Panc1 (cell line): ENCODE results near the gene CHMP2B. TPM values are rescaled to one million over a fixed set of nuclear protein-coding genes. Genes with fewer than 3 reads are reported as not detected.

Experiments used
- ATAC-seq: fragments of 200-7000 bp; cut with Tn5 transposase; 2 replicates; pipeline ENCODE4 v1.9.1; 2020; ENCODE audit warnings: mild to moderate bottlenecking, moderate library complexity
- BruUV-seq: library from RNA; stranded (reverse); fragments of 400-500 nt; replicated peaks from 2 replicates; lab custom pipeline; 2021; lab: Mats Ljungman, UMichigan
- CTCF ChIA-PET: fragments of 300-600 bp; sonication (Branson Sonifier 250); formaldehyde crosslinking; loops from one replicate; lab custom pipeline; 2022; ENCODE audit warnings: antibody characterized with exemption; lab: Charles Lee
- POLR2A ChIA-PET: fragments of 300-600 bp; sonication (Branson Sonifier 250); formaldehyde crosslinking; loops from one replicate; lab custom pipeline; 2022; ENCODE audit warnings: antibody characterized with exemption; lab: Charles Lee
- DNase-seq: peaks from one replicate; pipeline ENCODE4 v3.0.0-alpha.2; 2010; ENCODE audit warnings: low read depth, low spot score
- H3K27ac ChIP-seq: 2 replicates; pipeline ENCODE4 v1.5.1; 2011; ENCODE audit warnings: mild to moderate bottlenecking, low read length, inconsistent platforms
- H3K27me3 ChIP-seq: fragments of 200-500 bp; sonication (Bioruptor generic); 2 replicates; pipeline ENCODE4 v1.6.0; 2014; ENCODE audit warnings: low read length, inconsistent platforms; ENCODE audit not compliant: control insufficient read depth, insufficient read depth
- H3K36me3 ChIP-seq: fragments of 200-500 bp; sonication (Bioruptor generic); 2 replicates; pipeline ENCODE4 v1.5.1; 2014; ENCODE audit warnings: inconsistent platforms, mild to moderate bottlenecking, low read length, moderate library complexity; ENCODE audit not compliant: control insufficient read depth, insufficient read depth
- H3K4me1 ChIP-seq: 2 replicates; pipeline ENCODE4 v1.5.1; 2011; ENCODE audit warnings: inconsistent platforms, mild to moderate bottlenecking, low read length, moderate library complexity; ENCODE audit not compliant: control insufficient read depth, insufficient read depth
- H3K4me3 ChIP-seq, 2 experiments: 2 replicates each; pipeline ENCODE4 v1.5.1; 2011 to 2012; ENCODE audit warnings: low read depth in 2 of 2, low read length in 2 of 2, mild to moderate bottlenecking in 2 of 2, inconsistent platforms in 1 of 2, moderate library complexity in 1 of 2
- H3K9me3 ChIP-seq: fragments of 200-500 bp; sonication (Bioruptor generic); 2 replicates; pipeline ENCODE4 v1.5.1; 2014; ENCODE audit warnings: low read depth, mild to moderate bottlenecking, inconsistent platforms, low read length, moderate library complexity; ENCODE audit not compliant: control insufficient read depth, insufficient read depth
- POLR2AphosphoS5 ChIP-seq: IDR thresholded peaks from 2 replicates; pipeline ENCODE4 v1.6.1; 2012; ENCODE audit warnings: mild to moderate bottlenecking, low read depth, low read length, moderate library complexity
- SIN3A ChIP-seq: IDR thresholded peaks from 2 replicates; pipeline ENCODE4 v1.6.1; 2012; ENCODE audit warnings: low read depth, mild to moderate bottlenecking, low read length, moderate library complexity, borderline replicate concordance; ENCODE audit not compliant: insufficient read depth
- TCF7L2 ChIP-seq: IDR thresholded peaks from 2 replicates; pipeline ENCODE4 v1.6.1; 2011; ENCODE audit warnings: mild to moderate bottlenecking, low read depth, low read length, inconsistent platforms
- in situ Hi-C: cut with HindIII; loops from 2 replicates; pipeline ENCODE4 v1.10.0; 2016; ENCODE audit warnings: low sequenced_read_pairs, low pct_unique_long_range_greater_than_20kb
- intact Hi-C: fragments of 100-400 bp; cut with micrococcal nuclease; formaldehyde crosslinking; loops from one replicate; pipeline ENCODE4 v1.10.0; 2022; ENCODE audit not compliant: unreplicated experiment
- total RNA-seq: library from RNA; stranded (reverse); gene quantifications from one replicate; pipeline ENCODE4 v1.2.1, GENCODE V29; 2021; ENCODE audit not compliant: unreplicated experiment
- TF ChIP-seq, protein P1 (sequence below), 2 experiments: IDR thresholded peaks; 2 replicates each; pipeline ENCODE4 v1.6.1; 2011 to 2012; ENCODE audit warnings: low read depth in 2 of 2, control low read depth in 1 of 2, low read length in 1 of 2, mild to moderate bottlenecking in 1 of 2, moderate library complexity in 1 of 2; ENCODE audit not compliant: insufficient read depth in 1 of 2
- TF ChIP-seq, protein P2 (sequence below): fragments of 450-650 bp; IDR thresholded peaks from 2 replicates; pipeline ENCODE4 v1.5.1; 2017; ENCODE audit warnings: mild to moderate bottlenecking

The CHMP2B gene
- total RNA-seq, 1 experiment from 2014 or later: 32.7 TPM

DNA sequence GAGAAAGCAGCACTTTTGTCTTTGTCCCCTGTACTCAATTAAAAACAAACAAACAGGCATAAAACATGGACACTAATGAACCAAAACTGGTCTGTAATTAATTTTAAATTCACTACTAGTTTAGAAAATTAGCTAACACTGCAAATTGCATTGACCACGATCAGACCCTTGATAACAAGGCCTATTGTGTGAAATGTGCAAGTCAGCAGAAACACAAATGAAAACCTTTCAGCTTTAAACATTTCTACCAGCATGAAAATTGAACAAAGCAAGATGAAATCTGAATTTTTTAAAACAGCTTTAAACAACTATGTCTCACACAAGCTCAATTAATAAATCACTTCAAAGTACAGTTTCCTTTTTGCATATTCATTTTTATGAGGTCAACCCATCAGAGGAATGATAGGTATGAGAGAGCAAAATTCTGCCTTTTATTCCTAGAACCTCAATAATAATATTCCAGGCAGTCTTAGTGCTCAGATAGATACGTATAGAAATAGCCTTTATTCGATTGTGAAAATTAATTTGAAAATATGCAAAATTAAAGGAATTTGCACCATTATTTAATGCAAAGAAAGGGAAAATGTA is 27.0 kb upstream of the CHMP2B start:
- ATAC-seq: no peak
- POLR2A ChIA-PET: no interaction called here
- H3K9me3 ChIP-seq: no peaks in the 10 kb centered on the region
- H3K27me3 ChIP-seq: no peaks in the 10 kb centered on the region
- in situ Hi-C loops: no loop called here
- no peaks in the 10 kb centered on the region for H3K4me1 ChIP-seq
- CTCF ChIA-PET: no interaction called here
- no peak overlapping the region for H3K4me3 ChIP-seq
- no peak for DNase-seq
- no peaks in the 10 kb centered on the region for H3K36me3 ChIP-seq
- TF ChIP-seq, protein P1, sequence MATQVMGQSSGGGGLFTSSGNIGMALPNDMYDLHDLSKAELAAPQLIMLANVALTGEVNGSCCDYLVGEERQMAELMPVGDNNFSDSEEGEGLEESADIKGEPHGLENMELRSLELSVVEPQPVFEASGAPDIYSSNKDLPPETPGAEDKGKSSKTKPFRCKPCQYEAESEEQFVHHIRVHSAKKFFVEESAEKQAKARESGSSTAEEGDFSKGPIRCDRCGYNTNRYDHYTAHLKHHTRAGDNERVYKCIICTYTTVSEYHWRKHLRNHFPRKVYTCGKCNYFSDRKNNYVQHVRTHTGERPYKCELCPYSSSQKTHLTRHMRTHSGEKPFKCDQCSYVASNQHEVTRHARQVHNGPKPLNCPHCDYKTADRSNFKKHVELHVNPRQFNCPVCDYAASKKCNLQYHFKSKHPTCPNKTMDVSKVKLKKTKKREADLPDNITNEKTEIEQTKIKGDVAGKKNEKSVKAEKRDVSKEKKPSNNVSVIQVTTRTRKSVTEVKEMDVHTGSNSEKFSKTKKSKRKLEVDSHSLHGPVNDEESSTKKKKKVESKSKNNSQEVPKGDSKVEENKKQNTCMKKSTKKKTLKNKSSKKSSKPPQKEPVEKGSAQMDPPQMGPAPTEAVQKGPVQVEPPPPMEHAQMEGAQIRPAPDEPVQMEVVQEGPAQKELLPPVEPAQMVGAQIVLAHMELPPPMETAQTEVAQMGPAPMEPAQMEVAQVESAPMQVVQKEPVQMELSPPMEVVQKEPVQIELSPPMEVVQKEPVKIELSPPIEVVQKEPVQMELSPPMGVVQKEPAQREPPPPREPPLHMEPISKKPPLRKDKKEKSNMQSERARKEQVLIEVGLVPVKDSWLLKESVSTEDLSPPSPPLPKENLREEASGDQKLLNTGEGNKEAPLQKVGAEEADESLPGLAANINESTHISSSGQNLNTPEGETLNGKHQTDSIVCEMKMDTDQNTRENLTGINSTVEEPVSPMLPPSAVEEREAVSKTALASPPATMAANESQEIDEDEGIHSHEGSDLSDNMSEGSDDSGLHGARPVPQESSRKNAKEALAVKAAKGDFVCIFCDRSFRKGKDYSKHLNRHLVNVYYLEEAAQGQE (IDR thresholded peaks at IDR 0.05; ENCODE audit: insufficient read depth in 1 of 2, low read depth in 2 of 2, low read length in 1 of 2): no peak
- TF ChIP-seq POLR2AphosphoS5: no peak
- no peak for TF ChIP-seq SIN3A
- TF ChIP-seq, protein P2, sequence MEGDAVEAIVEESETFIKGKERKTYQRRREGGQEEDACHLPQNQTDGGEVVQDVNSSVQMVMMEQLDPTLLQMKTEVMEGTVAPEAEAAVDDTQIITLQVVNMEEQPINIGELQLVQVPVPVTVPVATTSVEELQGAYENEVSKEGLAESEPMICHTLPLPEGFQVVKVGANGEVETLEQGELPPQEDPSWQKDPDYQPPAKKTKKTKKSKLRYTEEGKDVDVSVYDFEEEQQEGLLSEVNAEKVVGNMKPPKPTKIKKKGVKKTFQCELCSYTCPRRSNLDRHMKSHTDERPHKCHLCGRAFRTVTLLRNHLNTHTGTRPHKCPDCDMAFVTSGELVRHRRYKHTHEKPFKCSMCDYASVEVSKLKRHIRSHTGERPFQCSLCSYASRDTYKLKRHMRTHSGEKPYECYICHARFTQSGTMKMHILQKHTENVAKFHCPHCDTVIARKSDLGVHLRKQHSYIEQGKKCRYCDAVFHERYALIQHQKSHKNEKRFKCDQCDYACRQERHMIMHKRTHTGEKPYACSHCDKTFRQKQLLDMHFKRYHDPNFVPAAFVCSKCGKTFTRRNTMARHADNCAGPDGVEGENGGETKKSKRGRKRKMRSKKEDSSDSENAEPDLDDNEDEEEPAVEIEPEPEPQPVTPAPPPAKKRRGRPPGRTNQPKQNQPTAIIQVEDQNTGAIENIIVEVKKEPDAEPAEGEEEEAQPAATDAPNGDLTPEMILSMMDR: no peak
- no peak for TF ChIP-seq TCF7L2
- intact Hi-C loops: no loop called here
- no TSS peak for BruUV-seq
- H3K27ac ChIP-seq: no peak overlapping the region

DNA sequence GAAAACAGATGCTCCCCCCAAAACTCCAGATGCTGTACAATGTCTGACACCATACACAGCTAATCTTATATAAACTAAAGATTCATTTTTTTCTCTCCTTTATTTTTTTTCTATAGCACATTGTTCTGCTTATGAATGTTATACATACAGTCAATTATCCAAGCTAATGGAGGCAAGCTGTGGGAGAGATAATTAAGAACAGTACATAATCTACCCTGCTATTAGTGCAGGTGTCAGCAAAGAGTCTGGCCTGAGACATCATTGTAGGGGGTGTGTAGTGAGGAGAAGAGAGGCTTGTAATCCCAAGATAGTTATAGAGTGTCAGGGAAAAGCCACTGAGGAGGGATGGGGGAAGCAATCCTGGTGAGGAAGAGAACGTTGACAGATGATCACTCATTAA is 25.4 kb upstream of the CHMP2B start:
- in situ Hi-C loops (no loop called here), intact Hi-C loops (no loop called here)
- no peak for DNase-seq
- Histone ChIP-seq H3K9me3 (no peaks in the 10 kb centered on the region), H3K27me3 (no peaks in the 10 kb centered on the region), H3K36me3 (no peaks in the 10 kb centered on the region), H3K4me1 (no peaks in the 10 kb centered on the region), H3K27ac (no peak overlapping the region), H3K4me3 (no peak overlapping the region)
- ChIA-PET CTCF (no interaction called here), POLR2A (interaction anchor here (0.5 kb wide), 1 partner anchor 440 kb away, joined by 3 read pairs; no protein-coding TSS in a partner anchor)
- ATAC-seq: no peak
- BruUV-seq: no TSS peak
- TF ChIP-seq, protein P1 (IDR thresholded peaks at IDR 0.05; ENCODE audit: insufficient read depth in 1 of 2, low read depth in 2 of 2, low read length in 1 of 2): no peak
- TF ChIP-seq POLR2AphosphoS5 (no peak), SIN3A (no peak), TCF7L2 (no peak)
- TF ChIP-seq, protein P2: no peak
